SK-N-MC (cell line): Measurements from ENCODE around the gene NLRC5.
A peak's percentile ranks its signal among the peaks of the same experiment; 100 is the strongest.

Source experiments
- DNase-seq: peaks from one replicate; pipeline ENCODE4 v3.0.0-alpha.2; 2011; ENCODE audit warnings: low read depth, low spot score
- H3K27ac ChIP-seq: fragments of 200-600 bp; sonication (generic); 2 replicates; pipeline ENCODE4 v1.5.1; 2016; ENCODE audit warnings: mixed run types
- H3K36me3 ChIP-seq: fragments of 200-600 bp; sonication (generic); 2 replicates; pipeline ENCODE4 v1.6.1; 2017; ENCODE audit warnings: antibody characterized with exemption, low read length, mixed read lengths; ENCODE audit not compliant: insufficient read depth
- H3K4me3 ChIP-seq: fragments of 200-600 bp; sonication (generic); 2 replicates; pipeline ENCODE4 v1.5.1; 2016
- H3K9ac ChIP-seq: fragments of 200-600 bp; sonication (generic); 2 replicates; pipeline ENCODE4 v1.8.0; 2017; ENCODE audit warnings: mixed run types, mixed read lengths; ENCODE audit not compliant: insufficient read length
- H3K9me3 ChIP-seq: fragments of 200-600 bp; sonication (generic); 2 replicates; pipeline ENCODE4 v1.6.1; 2017; ENCODE audit warnings: low read depth, mild to moderate bottlenecking, antibody characterized with exemption, low read length, moderate library complexity, mixed read lengths
- EZH2 ChIP-seq: fragments of 200-600 bp; sonication (generic); IDR thresholded peaks from one replicate; pipeline ENCODE4 v1.6.1; 2017; ENCODE audit warnings: antibody characterized with exemption
- FOXP2 ChIP-seq: optimal IDR thresholded peaks from 2 replicates; pipeline ENCODE3; 2011; ENCODE audit warnings: mild to moderate bottlenecking, moderate library complexity; ENCODE audit not compliant: insufficient read depth; ENCODE audit errors: extremely low read length, control extremely low read depth
- POLR2AphosphoS5 ChIP-seq: IDR thresholded peaks from 2 replicates; pipeline ENCODE4 v1.6.1; 2012; ENCODE audit warnings: mild to moderate bottlenecking, low read depth, low read length, borderline replicate concordance

The NLRC5 gene

DNA sequence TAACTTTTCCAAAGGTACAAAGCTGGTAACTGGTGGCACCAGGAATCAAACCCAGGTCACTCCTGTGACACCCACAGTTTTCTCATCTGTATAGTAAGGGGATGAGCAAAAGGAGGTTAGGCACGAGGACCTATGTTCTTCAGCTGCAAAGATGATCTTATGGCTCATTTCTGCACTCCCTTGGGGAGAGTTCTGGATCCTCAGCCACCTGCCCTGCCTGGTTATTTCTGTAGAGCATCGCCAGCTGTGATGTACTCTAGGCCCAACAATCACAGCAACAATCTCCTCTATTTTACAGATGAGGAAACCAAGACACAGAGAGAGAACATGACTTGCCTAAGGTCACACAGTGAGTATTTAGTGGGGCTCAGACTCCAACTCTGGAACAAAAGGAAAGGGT, 97.6 kb downstream of the NLRC5 start:
- TF ChIP-seq FOXP2 (no peak), EZH2 (no peak), POLR2AphosphoS5 (no peak)
- Histone ChIP-seq H3K9me3 (no peaks in the 10 kb centered on the region), H3K9ac (no peak overlapping the region), H3K27ac (no peak overlapping the region), H3K36me3 (no peaks in the 10 kb centered on the region), H3K4me3 (no peak overlapping the region)
- DNase-seq = no peak

GRCh38 chr16:57089406-57089805, 100.0 kb downstream of the NLRC5 start:
- no peaks in the 10 kb centered on the region for H3K9me3 ChIP-seq
- H3K4me3 ChIP-seq = no peak overlapping the region
- no peak for TF ChIP-seq FOXP2
- no peak for TF ChIP-seq POLR2AphosphoS5
- no peak for TF ChIP-seq EZH2
- H3K27ac ChIP-seq = no peak overlapping the region
- no peaks in the 10 kb centered on the region for H3K36me3 ChIP-seq
- DNase-seq = no peak
- H3K9ac ChIP-seq = no peak overlapping the region

GRCh38 chr16:57091200-57091974, 102.0 kb downstream of the NLRC5 start:
- no peak overlapping the region for H3K9ac ChIP-seq
- no peaks in the 10 kb centered on the region for H3K9me3 ChIP-seq
- H3K27ac ChIP-seq = no peak overlapping the region
- no peak for TF ChIP-seq POLR2AphosphoS5
- TF ChIP-seq EZH2 = no peak
- TF ChIP-seq FOXP2 = no peak
- no peak for DNase-seq
- H3K36me3 ChIP-seq = no peaks in the 10 kb centered on the region
- no peak overlapping the region; the same call in 1 of the 2 replicates for H3K4me3 ChIP-seq

DNA sequence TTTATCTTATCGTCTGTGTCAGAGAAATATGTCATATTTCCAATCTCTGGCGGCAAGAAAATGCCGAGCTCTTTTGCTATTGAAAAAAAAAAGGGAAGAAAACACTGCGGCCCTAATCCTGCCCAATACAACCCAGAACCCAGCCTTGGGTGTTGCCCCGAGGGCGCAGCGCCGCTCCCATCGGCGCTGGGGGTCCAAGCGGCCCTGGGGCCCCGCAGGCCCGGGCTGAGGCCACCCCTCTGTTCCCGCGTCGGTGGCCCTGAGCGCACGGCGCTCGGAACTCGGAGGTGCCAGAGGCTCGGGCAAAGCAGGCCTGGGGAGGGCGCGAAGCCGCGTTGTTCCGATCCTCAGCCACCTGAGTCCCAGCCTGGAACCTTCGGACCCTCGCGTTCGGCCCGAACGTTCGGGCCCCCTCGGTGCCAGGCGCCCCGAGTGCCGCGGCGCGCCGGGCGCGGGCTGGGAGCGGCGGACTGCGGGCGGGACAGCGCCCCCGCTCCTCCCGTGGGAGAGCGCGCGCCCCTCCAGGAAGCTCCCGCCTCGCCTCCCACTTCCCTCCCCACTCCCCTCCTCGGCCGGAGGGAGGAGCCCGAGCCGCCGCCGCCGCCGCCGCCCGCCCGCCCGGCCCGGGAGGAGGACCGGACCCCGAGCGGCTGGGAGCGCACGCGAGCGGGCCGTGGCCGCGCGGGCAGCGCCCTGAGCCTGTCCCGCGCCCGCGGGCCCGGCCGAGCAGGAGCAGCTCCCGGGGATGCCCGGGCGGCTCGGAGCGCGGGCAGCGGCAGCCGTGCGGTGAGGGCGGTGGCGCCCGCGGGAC, 102.8 kb downstream of the NLRC5 start, which contains the start of gene CPNE2:
CPNE2 (plus strand) TSS at position 609 of the 811 bp plus-strand sequence. CDS start 18,160 bp downstream, outside the sequence.
- peak within 1 kb of the TSS; percentile 45 for H3K9ac ChIP-seq
- H3K9me3 ChIP-seq = no peaks in the 10 kb centered on the region
- no peak for TF ChIP-seq POLR2AphosphoS5
- no peak for TF ChIP-seq EZH2
- no peak for TF ChIP-seq FOXP2
- H3K27ac ChIP-seq = no peak within 1 kb of the TSS
- H3K36me3 ChIP-seq = no peaks in the 10 kb centered on the region
- H3K4me3 ChIP-seq = peak within 1 kb of the TSS; percentile 74
- DNase-seq = no peak

DNA sequence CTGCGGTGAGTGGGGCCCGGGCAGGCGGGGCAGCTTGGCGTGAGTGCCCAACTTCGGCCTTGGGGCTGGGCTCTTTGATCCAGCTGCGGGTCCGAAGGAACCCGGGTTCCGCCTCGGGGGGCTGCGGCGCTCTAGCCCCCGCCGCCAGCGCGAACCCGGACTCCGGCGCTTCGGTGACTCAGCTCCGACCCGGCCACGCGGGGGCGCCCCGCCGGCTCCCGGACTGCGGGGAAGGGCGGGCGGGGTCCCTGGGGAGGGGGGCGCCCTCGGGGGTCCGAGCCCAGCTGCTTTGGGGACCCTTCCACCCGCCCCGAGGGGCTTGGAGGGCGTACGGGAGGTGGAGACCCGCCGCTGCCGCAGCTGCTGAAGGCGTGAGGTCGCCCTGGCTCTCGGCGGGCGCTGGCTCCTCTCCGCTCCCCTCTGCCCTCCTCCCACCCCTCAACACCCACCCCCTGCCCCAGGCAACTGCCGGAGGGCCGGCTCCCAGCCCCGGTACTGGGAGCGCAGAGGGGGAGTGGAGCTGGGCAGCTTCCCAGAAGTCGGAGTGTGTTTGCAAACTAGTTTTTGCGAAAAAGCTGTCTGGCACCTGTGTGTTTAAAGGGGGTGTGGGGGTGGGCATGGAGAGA, 103.5 kb downstream of the NLRC5 start:
- TF ChIP-seq FOXP2 (no peak), POLR2AphosphoS5 (no peak), EZH2 (no peak)
- Histone ChIP-seq H3K36me3 (no peaks in the 10 kb centered on the region), H3K4me3 (peak overlapping the region; percentile 72), H3K9ac (no peak overlapping the region), H3K27ac (no peak overlapping the region), H3K9me3 (no peaks in the 10 kb centered on the region)
- DNase-seq = no peak

GRCh38 chr16:57093666-57094564, 104.6 kb downstream of the NLRC5 start:
- no peaks in the 10 kb centered on the region for H3K36me3 ChIP-seq
- TF ChIP-seq POLR2AphosphoS5 (no peak), EZH2 (no peak)
- H3K4me3 ChIP-seq = no peak overlapping the region
- no peak overlapping the region for H3K9ac ChIP-seq
- no peaks in the 10 kb centered on the region for H3K9me3 ChIP-seq
- no peak overlapping the region for H3K27ac ChIP-seq
- DNase-seq = no peak

DNA sequence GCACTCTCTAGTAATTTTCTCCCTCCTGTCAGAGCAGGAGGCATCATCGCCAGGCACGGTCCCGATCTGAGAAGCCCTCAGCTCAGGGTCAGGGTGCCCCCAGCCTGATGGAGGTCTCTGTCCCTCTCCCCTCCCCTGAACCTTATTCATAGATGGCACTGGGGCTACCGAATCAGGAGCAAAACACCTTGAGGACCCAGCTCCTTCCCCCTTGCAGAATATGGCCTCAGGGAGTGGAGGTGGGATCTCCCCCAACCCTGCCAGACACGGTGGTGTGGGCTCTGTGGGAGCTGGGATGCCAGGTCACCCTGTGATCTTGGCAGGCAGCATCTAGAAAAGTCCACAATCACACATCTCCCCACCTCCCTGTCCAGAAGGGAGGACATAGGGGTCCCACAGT, 105.6 kb downstream of the NLRC5 start:
- Histone ChIP-seq H3K9ac (no peak overlapping the region), H3K4me3 (no peak overlapping the region), H3K27ac (no peak overlapping the region), H3K9me3 (no peaks in the 10 kb centered on the region), H3K36me3 (no peaks in the 10 kb centered on the region)
- TF ChIP-seq EZH2 = no peak
- no peak for TF ChIP-seq FOXP2
- no peak for TF ChIP-seq POLR2AphosphoS5
- no peak for DNase-seq

DNA sequence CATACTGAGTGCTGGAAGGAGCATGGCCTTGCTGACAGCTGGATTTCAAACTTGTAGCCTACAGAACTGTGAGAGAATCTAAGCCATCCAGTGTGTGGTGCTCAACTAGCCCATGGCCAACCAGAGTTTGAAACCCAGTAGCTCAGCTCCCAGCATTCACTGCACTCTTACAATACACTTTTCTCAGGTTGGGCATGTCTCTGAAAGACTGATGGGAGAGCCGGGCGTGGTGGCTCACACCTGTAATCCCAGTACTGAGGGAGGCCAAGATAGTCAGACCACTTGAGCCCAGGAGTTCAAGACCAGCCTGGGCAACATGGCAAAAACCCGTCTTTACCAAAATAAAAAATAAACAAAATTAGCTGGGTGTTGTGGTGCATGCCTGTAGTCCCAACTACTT, 106.8 kb downstream of the NLRC5 start:
- Histone ChIP-seq H3K9me3 (no peaks in the 10 kb centered on the region), H3K9ac (no peak overlapping the region), H3K36me3 (no peaks in the 10 kb centered on the region), H3K27ac (no peak overlapping the region), H3K4me3 (no peak overlapping the region)
- TF ChIP-seq EZH2 (no peak), POLR2AphosphoS5 (no peak), FOXP2 (no peak)
- DNase-seq = no peak
